Rectal smooth muscle tissue (tissue), 1 donor: ENCODE results near the gene SLC8A1.

ENCODE experiments used
- H3K27ac ChIP-seq: one replicate; pipeline ENCODE4 v1.7.0; 2013; ENCODE audit warnings: low read depth, low read length, inconsistent platforms
- H3K27me3 ChIP-seq: one replicate; pipeline ENCODE4 v1.7.0; 2013; ENCODE audit warnings: low read length; ENCODE audit not compliant: control insufficient read depth, insufficient read depth
- H3K36me3 ChIP-seq: one replicate; pipeline ENCODE4 v1.7.0; 2013; ENCODE audit warnings: low read length; ENCODE audit not compliant: control insufficient read depth, insufficient read depth
- H3K4me1 ChIP-seq: one replicate; pipeline ENCODE4 v1.7.0; 2013; ENCODE audit warnings: low read length; ENCODE audit not compliant: control insufficient read depth, insufficient read depth
- H3K4me3 ChIP-seq: one replicate; pipeline ENCODE4 v1.7.0; 2013; ENCODE audit warnings: low read length
- H3K9ac ChIP-seq: one replicate; pipeline ENCODE4 v1.7.0; 2013; ENCODE audit warnings: low read length

The SLC8A1 gene

DNA sequence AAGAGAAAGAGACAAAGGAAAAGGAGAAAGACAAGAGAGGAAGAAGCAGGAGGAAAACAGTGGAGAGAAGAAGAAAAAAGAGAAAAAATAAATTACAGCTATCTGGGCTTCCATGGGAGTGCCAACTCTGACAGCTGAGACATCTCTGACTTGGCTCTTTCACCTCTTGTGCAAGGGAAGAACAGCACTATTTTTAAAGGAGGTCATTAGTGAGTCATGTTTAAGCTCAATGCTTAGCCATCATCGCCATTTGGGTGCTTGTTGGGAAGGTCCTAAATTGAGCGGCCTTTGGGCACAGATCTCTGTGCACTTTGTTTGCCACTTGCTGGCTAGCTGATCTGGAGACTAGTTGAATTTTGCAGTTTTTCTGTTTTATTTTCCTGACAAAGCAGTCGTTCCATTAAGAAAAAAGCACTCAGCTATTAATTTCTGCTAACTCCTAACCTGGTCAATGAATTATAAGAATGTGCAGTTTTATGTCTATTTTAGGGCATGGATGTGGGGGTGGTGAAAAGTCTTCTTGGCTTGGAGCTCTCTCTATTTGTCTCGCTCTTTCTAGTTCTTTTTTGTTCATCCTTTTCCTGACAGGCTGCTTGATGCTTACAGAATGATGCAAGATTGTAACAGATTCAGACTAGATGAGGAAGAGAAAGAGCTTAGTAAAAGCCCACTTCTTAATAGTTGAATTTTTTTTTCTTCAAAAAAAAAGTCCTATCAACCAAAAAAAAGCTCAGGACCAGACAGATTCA is 231.5 kb downstream of the SLC8A1 start:
- peaks cover 12% of the 10 kb centered on the region for H3K4me1 ChIP-seq
- H3K27ac ChIP-seq: peak overlapping the region; percentile 24
- H3K27me3 ChIP-seq: no peaks in the 10 kb centered on the region
- no peak overlapping the region for H3K9ac ChIP-seq
- H3K36me3 ChIP-seq: no peaks in the 10 kb centered on the region
- no peak overlapping the region for H3K4me3 ChIP-seq

DNA sequence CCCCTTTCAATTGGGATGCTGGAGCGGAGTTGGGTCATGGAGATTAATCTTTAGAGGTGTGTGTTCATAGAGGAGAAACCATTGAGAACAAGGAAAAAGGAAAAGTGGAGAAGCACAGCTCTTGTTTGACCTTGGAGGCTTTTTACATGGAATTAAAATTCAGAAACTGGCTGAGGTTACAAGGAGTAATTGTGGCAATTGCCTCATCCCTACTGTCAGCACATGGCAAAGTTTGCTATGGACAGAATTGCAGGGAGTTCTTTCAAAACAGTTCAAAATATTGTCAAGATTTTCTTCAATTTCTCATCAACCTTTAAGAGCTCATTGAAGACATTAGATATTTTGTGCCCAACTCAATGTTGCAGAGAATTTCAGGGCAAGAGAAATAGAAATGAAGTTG is 232.7 kb downstream of the SLC8A1 start:
- no peaks in the 10 kb centered on the region for H3K36me3 ChIP-seq
- no peak overlapping the region for H3K4me3 ChIP-seq
- peaks cover 9% of the 10 kb centered on the region for H3K4me1 ChIP-seq
- no peaks in the 10 kb centered on the region for H3K27me3 ChIP-seq
- H3K27ac ChIP-seq: no peak overlapping the region
- no peak overlapping the region for H3K9ac ChIP-seq

GRCh38 chr2:40218679-40219078 is 233.2 kb downstream of the SLC8A1 start:
- no peaks in the 10 kb centered on the region for H3K36me3 ChIP-seq
- H3K4me3 ChIP-seq: no peak overlapping the region
- no peak overlapping the region for H3K27ac ChIP-seq
- no peak overlapping the region for H3K9ac ChIP-seq
- no peaks in the 10 kb centered on the region for H3K27me3 ChIP-seq
- peaks cover 12% of the 10 kb centered on the region for H3K4me1 ChIP-seq

DNA sequence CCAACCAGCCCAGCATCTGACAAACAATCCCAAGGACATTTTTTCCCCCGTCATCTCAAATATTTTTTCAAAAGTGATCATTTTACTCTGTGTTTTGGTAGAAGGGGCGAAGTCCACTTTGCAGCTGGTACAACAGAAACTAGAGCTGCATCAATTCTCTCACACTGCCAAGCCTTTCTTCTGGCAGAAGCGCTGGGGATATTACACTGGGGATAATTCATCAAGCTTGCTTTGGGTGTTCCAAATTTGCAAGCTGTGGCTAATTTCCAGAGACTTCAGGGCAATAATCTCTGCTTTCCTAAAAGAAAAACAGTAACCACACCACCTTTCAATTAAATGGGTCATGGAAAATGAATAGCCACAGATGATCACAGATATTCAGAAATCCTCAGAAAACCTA is 238.3 kb downstream of the SLC8A1 start:
- no peak overlapping the region for H3K9ac ChIP-seq
- H3K27me3 ChIP-seq: no peaks in the 10 kb centered on the region
- H3K4me3 ChIP-seq: no peak overlapping the region
- no peaks in the 10 kb centered on the region for H3K36me3 ChIP-seq
- no peak overlapping the region for H3K27ac ChIP-seq
- H3K4me1 ChIP-seq: peaks cover 5% of the 10 kb centered on the region

- no peaks in the 10 kb centered on the region for H3K27me3 ChIP-seq
- H3K4me1 ChIP-seq: peaks cover 5% of the 10 kb centered on the region
- H3K36me3 ChIP-seq: no peaks in the 10 kb centered on the region
- H3K4me3 ChIP-seq: no peak overlapping the region
- no peak overlapping the region for H3K9ac ChIP-seq
- H3K27ac ChIP-seq: no peak overlapping the region
These were observed 238.8 kb downstream of the SLC8A1 start for GRCh38 chr2:40213071-40213470.

GRCh38 chr2:40210968-40211353 is 240.9 kb downstream of the SLC8A1 start:
- H3K4me3 ChIP-seq: no peak overlapping the region
- H3K27me3 ChIP-seq: no peaks in the 10 kb centered on the region
- no peaks in the 10 kb centered on the region for H3K36me3 ChIP-seq
- H3K4me1 ChIP-seq: peaks cover 5% of the 10 kb centered on the region
- no peak overlapping the region for H3K27ac ChIP-seq
- H3K9ac ChIP-seq: no peak overlapping the region

GRCh38 chr2:40210344-40210967 is 241.4 kb downstream of the SLC8A1 start:
- no peak overlapping the region for H3K4me3 ChIP-seq
- H3K4me1 ChIP-seq: peaks cover 5% of the 10 kb centered on the region
- no peaks in the 10 kb centered on the region for H3K27me3 ChIP-seq
- no peak overlapping the region for H3K9ac ChIP-seq
- H3K27ac ChIP-seq: no peak overlapping the region
- no peaks in the 10 kb centered on the region for H3K36me3 ChIP-seq

GRCh38 chr2:40209761-40210160 is 242.1 kb downstream of the SLC8A1 start:
- H3K4me1 ChIP-seq: peaks cover 5% of the 10 kb centered on the region
- H3K27ac ChIP-seq: no peak overlapping the region
- H3K9ac ChIP-seq: no peak overlapping the region
- no peaks in the 10 kb centered on the region for H3K36me3 ChIP-seq
- no peaks in the 10 kb centered on the region for H3K27me3 ChIP-seq
- no peak overlapping the region for H3K4me3 ChIP-seq

DNA sequence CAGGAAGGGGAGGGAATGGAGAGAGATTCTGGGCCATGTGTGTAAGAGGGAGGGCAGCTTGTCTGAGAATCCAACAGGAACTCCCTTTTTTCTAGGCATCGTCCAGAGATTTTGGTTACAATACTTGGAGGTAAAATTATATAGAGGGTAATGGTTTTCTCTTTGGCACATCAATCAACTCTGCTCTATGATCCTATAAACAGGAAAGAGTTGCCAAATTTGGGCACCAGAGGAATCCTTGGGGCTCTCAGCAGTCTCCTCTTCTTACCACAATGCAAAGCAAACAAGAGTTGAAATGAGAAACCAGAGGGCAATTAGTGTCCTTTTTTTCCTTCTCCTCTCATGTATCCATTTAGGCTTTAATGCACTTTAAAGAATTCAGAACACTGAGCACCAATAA is 243.4 kb downstream of the SLC8A1 start:
- Histone ChIP-seq H3K27me3 (no peaks in the 10 kb centered on the region), H3K36me3 (no peaks in the 10 kb centered on the region), H3K9ac (no peak overlapping the region), H3K27ac (no peak overlapping the region), H3K4me1 (no peaks in the 10 kb centered on the region), H3K4me3 (no peak overlapping the region)

GRCh38 chr2:40204268-40204667 is 247.6 kb downstream of the SLC8A1 start:
- Histone ChIP-seq H3K4me3 (no peak overlapping the region), H3K27me3 (no peaks in the 10 kb centered on the region), H3K4me1 (peaks cover 17% of the 10 kb centered on the region), H3K27ac (no peak overlapping the region), H3K36me3 (no peaks in the 10 kb centered on the region), H3K9ac (no peak overlapping the region)

GRCh38 chr2:40202798-40203400 is 249.0 kb downstream of the SLC8A1 start:
- peak overlapping the region; percentile 23 for H3K27ac ChIP-seq
- no peaks in the 10 kb centered on the region for H3K36me3 ChIP-seq
- no peak overlapping the region for H3K4me3 ChIP-seq
- no peak overlapping the region for H3K9ac ChIP-seq
- peaks cover 17% of the 10 kb centered on the region for H3K4me1 ChIP-seq
- no peaks in the 10 kb centered on the region for H3K27me3 ChIP-seq

DNA sequence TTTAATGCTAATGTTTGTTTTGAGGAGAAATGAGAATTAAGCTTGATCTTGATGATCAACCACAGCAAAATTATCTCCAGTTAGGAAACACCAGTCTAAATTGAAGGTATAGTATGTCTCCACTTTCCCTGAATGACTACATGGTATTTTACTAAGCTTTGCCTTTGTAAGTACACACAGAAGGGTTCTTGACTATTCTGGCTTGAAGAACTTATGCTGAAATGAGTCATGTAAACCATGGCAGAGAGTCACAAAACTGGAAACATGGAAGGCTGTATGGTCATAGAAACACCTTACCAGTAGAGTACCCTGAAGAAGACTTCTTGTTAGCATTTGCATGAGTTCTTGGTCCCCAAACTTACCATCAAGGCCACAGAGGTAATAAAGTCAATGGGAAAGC is 250.5 kb downstream of the SLC8A1 start:
- peaks cover 17% of the 10 kb centered on the region for H3K4me1 ChIP-seq
- H3K27ac ChIP-seq: no peak overlapping the region
- no peak overlapping the region for H3K9ac ChIP-seq
- no peaks in the 10 kb centered on the region for H3K27me3 ChIP-seq
- H3K36me3 ChIP-seq: no peaks in the 10 kb centered on the region
- H3K4me3 ChIP-seq: no peak overlapping the region
